ENCODE measurements around the gene TMUB2.

DNA sequence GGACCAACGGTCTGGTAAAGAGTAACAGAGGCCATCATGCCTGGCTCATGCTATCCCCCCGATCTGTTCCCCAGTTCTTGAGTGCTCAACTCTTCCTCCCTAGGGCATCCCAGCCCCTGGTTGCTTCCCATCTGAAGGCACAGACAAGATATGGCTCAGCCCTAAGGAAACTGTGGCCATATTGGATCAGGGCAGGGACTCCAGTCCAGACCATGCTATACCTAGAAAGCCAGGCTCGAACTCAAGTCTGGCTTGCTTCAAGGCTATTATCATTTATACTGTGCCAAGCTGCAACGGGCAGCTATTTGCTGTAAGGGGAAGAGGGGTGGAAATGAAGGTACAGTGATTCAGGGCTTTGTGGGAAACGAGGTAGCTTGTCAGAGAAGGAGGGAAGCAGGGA, 29.9 kb downstream of the TMUB2 start:
- TF ChIP-seq, protein P1, sequence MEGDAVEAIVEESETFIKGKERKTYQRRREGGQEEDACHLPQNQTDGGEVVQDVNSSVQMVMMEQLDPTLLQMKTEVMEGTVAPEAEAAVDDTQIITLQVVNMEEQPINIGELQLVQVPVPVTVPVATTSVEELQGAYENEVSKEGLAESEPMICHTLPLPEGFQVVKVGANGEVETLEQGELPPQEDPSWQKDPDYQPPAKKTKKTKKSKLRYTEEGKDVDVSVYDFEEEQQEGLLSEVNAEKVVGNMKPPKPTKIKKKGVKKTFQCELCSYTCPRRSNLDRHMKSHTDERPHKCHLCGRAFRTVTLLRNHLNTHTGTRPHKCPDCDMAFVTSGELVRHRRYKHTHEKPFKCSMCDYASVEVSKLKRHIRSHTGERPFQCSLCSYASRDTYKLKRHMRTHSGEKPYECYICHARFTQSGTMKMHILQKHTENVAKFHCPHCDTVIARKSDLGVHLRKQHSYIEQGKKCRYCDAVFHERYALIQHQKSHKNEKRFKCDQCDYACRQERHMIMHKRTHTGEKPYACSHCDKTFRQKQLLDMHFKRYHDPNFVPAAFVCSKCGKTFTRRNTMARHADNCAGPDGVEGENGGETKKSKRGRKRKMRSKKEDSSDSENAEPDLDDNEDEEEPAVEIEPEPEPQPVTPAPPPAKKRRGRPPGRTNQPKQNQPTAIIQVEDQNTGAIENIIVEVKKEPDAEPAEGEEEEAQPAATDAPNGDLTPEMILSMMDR (conservative IDR thresholded peaks at IDR 0.05; ENCODE audit: low read length), result no peak
- no peak for TF ChIP-seq EZH2phosphoT487 (IDR thresholded peaks at IDR 0.05; ENCODE audit: borderline replicate concordance)

All from Loucy (cell line).